Erythroblast (primary cell): ENCODE results near the gene TMEM233.

Experiments used
- GATA1 ChIP-seq: IDR thresholded peaks from 2 replicates; pipeline ENCODE4 v1.6.1; 2011; ENCODE audit warnings: low read depth, mild to moderate bottlenecking, control low read depth, low read length, moderate library complexity
- POLR2A ChIP-seq: IDR thresholded peaks from 2 replicates; pipeline ENCODE4 v1.6.1; 2011; ENCODE audit warnings: mild to moderate bottlenecking, low read length

GRCh38 chr12:119645535-119646059 lies 52.0 kb downstream of the TMEM233 start:
- TF ChIP-seq POLR2A (no peak), GATA1 (no peak)
